Fibroblast of lung (primary cell): ENCODE data around the gene MAGI2. TPM values are rescaled to one million over a fixed set of nuclear protein-coding genes. Genes with fewer than 3 reads are reported as not detected.
A peak's percentile ranks its signal among the peaks of the same experiment; 100 is the strongest.

Experiments
- DNase-seq, 2 donors: peaks; one replicate each; pipeline versions ENCODE4 v3.0.0 to v3.0.0-alpha.2; 2010; ENCODE audit warnings: low read depth in 2 of 2
- H2AFZ ChIP-seq: 2 replicates; pipeline ENCODE4 v1.5.1; 2012; ENCODE audit warnings: low read length, control low read depth, inconsistent platforms
- H3K27ac ChIP-seq: 2 replicates; pipeline ENCODE4 v1.5.1; 2011; ENCODE audit warnings: low read length, control low read depth; ENCODE audit not compliant: insufficient read depth
- H3K27me3 ChIP-seq: 2 replicates; pipeline ENCODE4 v1.5.1; 2011; ENCODE audit warnings: mild to moderate bottlenecking, low read length; ENCODE audit not compliant: control insufficient read depth, insufficient read depth
- H3K36me3 ChIP-seq: 2 replicates; pipeline ENCODE4 v1.5.1; 2011; ENCODE audit warnings: low read length; ENCODE audit not compliant: control insufficient read depth, insufficient read depth
- H3K4me1 ChIP-seq: 2 replicates; pipeline ENCODE4 v1.5.1; 2011; ENCODE audit warnings: low read length; ENCODE audit not compliant: control insufficient read depth, insufficient read depth; ENCODE audit errors: extremely low read depth
- H3K4me2 ChIP-seq: 2 replicates; pipeline ENCODE4 v1.5.1; 2011; ENCODE audit warnings: low read length, control low read depth; ENCODE audit not compliant: insufficient read depth; ENCODE audit errors: extremely low read depth
- H3K4me3 ChIP-seq, 4 experiments: fragments of 200-600 bp in 1 of 4; sonication (generic) in 1 of 4; replicated peaks in 1 of 4; 2 replicates each; pipeline ENCODE4 v1.5.1; 2011 to 2016; ENCODE audit warnings: low read length in 4 of 4, low read depth in 3 of 4, mild to moderate bottlenecking in 3 of 4, control low read depth in 2 of 4, inconsistent platforms in 1 of 4, mixed read lengths in 1 of 4; ENCODE audit not compliant: insufficient read depth in 1 of 4; ENCODE audit errors: control extremely low read depth in 1 of 4
- H3K79me2 ChIP-seq: 2 replicates; pipeline ENCODE4 v1.5.1; 2012; ENCODE audit warnings: mild to moderate bottlenecking, low read length, inconsistent platforms; ENCODE audit not compliant: control insufficient read depth, insufficient read depth
- H3K9ac ChIP-seq: 2 replicates; pipeline ENCODE4 v1.5.1; 2011; ENCODE audit warnings: mild to moderate bottlenecking, low read length, control low read depth; ENCODE audit not compliant: insufficient read depth
- H3K9me3 ChIP-seq: 2 replicates; pipeline ENCODE4 v1.5.1; 2012; ENCODE audit warnings: low read depth, low read length; ENCODE audit not compliant: control insufficient read depth, insufficient read depth
- H4K20me1 ChIP-seq: 2 replicates; pipeline ENCODE4 v1.5.1; 2011; ENCODE audit warnings: low read length; ENCODE audit not compliant: control insufficient read depth, insufficient read depth; ENCODE audit errors: extremely low read depth
- CTCF ChIP-seq, 2 donors: IDR thresholded peaks in 1 of 2; conservative IDR thresholded peaks in 1 of 2; 1 replicate in 1 of 2; 2 replicates in 1 of 2; pipeline ENCODE4 v1.5.1; 2011 to 2012; ENCODE audit warnings: low read length in 2 of 2, control low read depth in 1 of 2, inconsistent platforms in 1 of 2, low read depth in 1 of 2, mild to moderate bottlenecking in 1 of 2
- EZH2 ChIP-seq: IDR thresholded peaks from 2 replicates; pipeline ENCODE4 v1.5.1; 2012; ENCODE audit warnings: low read length, control low read depth, mild to moderate bottlenecking; ENCODE audit errors: missing control alignments
- polyA plus RNA-seq, 2 donors: library from polyadenylated mRNA; depleted of rRNA in 1 of 2; stranded (reverse) in 1 of 2; unstranded in 1 of 2; fragments of >200 nt; gene quantifications; 2 replicates each; pipeline ENCODE4 v1.2.1, GENCODE V29; 2011 to 2012; ENCODE audit warnings: missing spikeins in 1 of 2
- total RNA-seq: library from RNA; depleted of rRNA; stranded (reverse); fragments of >200 nt; gene quantifications from 2 replicates; pipeline ENCODE4 v1.2.1, GENCODE V29; 2014

The MAGI2 gene
- total and polyA plus RNA-seq, 2 donors (not counting 1 experiment from before 2014, with no cell fraction given) = 1.8 to 17.0 TPM

DNA sequence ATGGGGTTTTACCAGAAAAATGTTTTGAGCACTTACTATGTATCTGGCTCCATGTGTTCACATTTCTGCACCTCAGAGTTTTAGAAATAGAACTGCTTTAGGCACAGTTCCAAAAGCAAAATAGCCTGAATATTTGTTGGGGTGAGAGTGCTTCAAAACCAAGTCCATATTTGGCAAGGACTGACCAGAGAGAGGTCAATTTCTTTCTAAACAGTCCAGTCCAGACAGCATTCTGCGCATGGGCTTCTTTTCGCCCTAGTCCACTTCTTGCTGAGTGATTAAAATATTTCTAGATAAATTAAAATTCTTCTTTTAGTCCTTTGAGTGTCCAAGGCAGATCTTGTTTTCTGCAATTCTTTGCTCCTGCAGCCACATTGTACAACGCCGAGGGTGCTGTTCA, 1227.9 kb downstream of the MAGI2 start:
- Histone ChIP-seq H3K4me3 (no peak overlapping the region), H3K4me1 (no peaks in the 10 kb centered on the region), H3K27me3 (no peaks in the 10 kb centered on the region), H4K20me1 (no peaks in the 10 kb centered on the region), H3K36me3 (no peaks in the 10 kb centered on the region), H3K9ac (no peak overlapping the region), H3K27ac (no peak overlapping the region), H3K9me3 (no peaks in the 10 kb centered on the region), H3K79me2 (no peaks in the 10 kb centered on the region), H3K4me2 (peak overlapping the region; percentile 25), H2AFZ (no peak overlapping the region)
- peak; percentile 31 to 71 for DNase-seq
- TF ChIP-seq EZH2 (no peak), CTCF (conservative IDR thresholded peaks at IDR 0.05 in 1 of 2, IDR thresholded peaks at IDR 0.05 in 1 of 2; ENCODE audit: low read depth in 1 of 2, low read length in 2 of 2) (no peak)

DNA sequence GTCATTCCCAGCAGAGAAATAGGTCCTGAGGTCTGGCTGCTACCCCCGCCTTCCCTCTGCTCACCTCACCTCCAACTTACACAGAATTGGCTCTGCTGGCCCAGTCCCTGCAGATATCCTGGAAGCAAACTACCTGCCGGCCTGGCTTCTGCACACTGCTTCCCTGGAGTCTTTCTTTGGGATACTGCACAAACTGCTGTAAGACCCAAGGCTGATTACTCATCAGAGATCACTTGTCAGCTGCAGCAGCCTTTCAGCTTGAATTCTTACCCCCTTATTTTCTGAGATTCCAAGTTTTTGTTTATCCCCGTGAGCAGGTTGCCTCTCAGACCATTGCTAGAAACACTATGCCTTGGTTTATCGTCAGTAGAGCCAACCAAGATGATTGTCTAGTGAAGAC, 1228.5 kb downstream of the MAGI2 start:
- TF ChIP-seq CTCF (conservative IDR thresholded peaks at IDR 0.05 in 1 of 2, IDR thresholded peaks at IDR 0.05 in 1 of 2; ENCODE audit: low read depth in 1 of 2, low read length in 2 of 2) (no peak), EZH2 (no peak)
- DNase-seq = peak in 1 of 2 donors; percentile 15
- Histone ChIP-seq H3K9ac (no peak overlapping the region), H2AFZ (no peak overlapping the region), H4K20me1 (no peaks in the 10 kb centered on the region), H3K4me1 (no peaks in the 10 kb centered on the region), H3K9me3 (no peaks in the 10 kb centered on the region), H3K27me3 (no peaks in the 10 kb centered on the region), H3K4me3 (no peak overlapping the region), H3K27ac (no peak overlapping the region), H3K4me2 (no peak overlapping the region), H3K79me2 (no peaks in the 10 kb centered on the region), H3K36me3 (no peaks in the 10 kb centered on the region)

- no peaks in the 10 kb centered on the region for H3K79me2 ChIP-seq
- no peaks in the 10 kb centered on the region for H3K9me3 ChIP-seq
- no peak overlapping the region for H3K27ac ChIP-seq
- TF ChIP-seq EZH2 = no peak
- TF ChIP-seq CTCF (conservative IDR thresholded peaks at IDR 0.05 in 1 of 2, IDR thresholded peaks at IDR 0.05 in 1 of 2; ENCODE audit: low read depth in 1 of 2, low read length in 2 of 2) = no peak
- no peaks in the 10 kb centered on the region for H4K20me1 ChIP-seq
- no peaks in the 10 kb centered on the region for H3K36me3 ChIP-seq
- H3K9ac ChIP-seq = no peak overlapping the region
- H3K27me3 ChIP-seq = no peaks in the 10 kb centered on the region
- no peak overlapping the region for H3K4me3 ChIP-seq
- no peak for DNase-seq
- H3K4me2 ChIP-seq = no peak overlapping the region
- no peaks in the 10 kb centered on the region for H3K4me1 ChIP-seq
- no peak overlapping the region for H2AFZ ChIP-seq
Observed at GRCh38 chr7:78223598-78223997, 1229.9 kb downstream of the MAGI2 start.
